Measurements from ENCODE around the gene GIGYF2. TPM values are rescaled to one million over a fixed set of nuclear protein-coding genes. Genes with fewer than 3 reads are reported as not detected.

The GIGYF2 gene
- total and polyA plus RNA-seq, 2 of the 13 experiments (the other 11 are each of a cell fraction or from before 2014, with no cell fraction given) = 44.9 to 73.5 TPM

DNA sequence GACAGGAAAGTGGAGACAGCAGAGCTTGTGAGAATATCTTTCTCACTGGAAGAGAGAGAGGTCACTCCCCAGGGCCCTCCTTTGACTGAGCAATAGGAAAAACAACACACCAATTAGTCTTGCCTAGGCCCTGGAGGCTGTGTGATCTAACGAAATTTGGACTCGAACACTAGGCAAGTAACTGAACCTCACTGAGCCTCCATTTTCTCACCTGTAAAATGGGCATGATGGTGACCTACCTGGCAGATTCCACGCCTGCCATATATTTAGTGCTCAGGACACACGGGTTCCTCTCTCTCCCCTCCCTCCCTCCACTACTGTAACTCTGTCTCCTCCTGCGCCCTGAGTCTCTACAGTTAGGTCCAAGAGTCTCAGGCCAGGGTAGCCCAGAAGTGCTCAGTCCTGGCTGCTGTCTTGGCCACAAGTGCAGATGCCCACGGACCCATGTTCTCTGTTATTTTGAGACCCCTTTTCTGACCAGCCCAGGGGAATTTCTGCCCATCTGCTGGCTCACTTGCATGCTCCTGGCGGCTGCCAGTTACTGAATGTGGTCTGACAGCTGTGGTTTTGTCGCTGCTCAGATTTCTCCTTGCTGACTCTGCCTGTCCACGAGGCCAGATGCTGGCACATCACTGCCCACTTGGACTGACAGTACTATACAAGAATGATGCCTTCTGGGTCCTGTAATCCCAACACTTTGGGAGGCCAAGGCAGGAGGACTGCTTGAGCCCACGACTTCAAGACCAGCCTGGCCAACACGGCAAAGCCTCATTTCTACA, 9.6 kb upstream of the GIGYF2 start:
- no TSS peak for BruUV-seq (replicated peaks)
- FAIRE-seq = no peak
- H3K79me2 ChIP-seq (ENCODE audit: insufficient read depth, low read length) = no peaks in the 10 kb centered on the region
- intact Hi-C loops (cut with micrococcal nuclease; ENCODE audit: unreplicated experiment) (no loop called here), in situ Hi-C loops (cut with HindIII; ENCODE audit: extremely low pct_ligation_motif_present, low pct_unique_long_range_greater_than_20kb) (no loop called here)
- 47% methylated on average over 11 of the region's 11 CpGs for WGBS (ENCODE audit: low lambda C conversion rate)
- H3K4me1 ChIP-seq (ENCODE audit: insufficient read depth, low read length) = no peaks in the 10 kb centered on the region; the same call in 1 of the 2 replicates
- no peak for ATAC-seq
- H3K27ac ChIP-seq (ENCODE audit: extremely low read length, insufficient read depth, low read length) = no peak overlapping the region
- no peak overlapping the region for H2AFZ ChIP-seq (ENCODE audit: low read length)
- H3K27me3 ChIP-seq (ENCODE audit: control insufficient read depth in 1 of 2, insufficient read depth in 2 of 2, low read length in 2 of 2) = peaks cover 0 to 3% of the 10 kb centered on the region in 2 experiments; a peak in 1 of 5 replicates
- H3K4me3 ChIP-seq (replicated peaks in 1 of 3; ENCODE audit: insufficient read depth in 1 of 3, low read depth in 2 of 3, low read length in 3 of 3) = no peak overlapping the region
- no peak for DNase-seq (ENCODE audit: low spot score)
- H4K20me1 ChIP-seq (ENCODE audit: insufficient read depth, low read length) = no peaks in the 10 kb centered on the region
- ChIA-PET POLR2A (no interaction called here), CTCF (ENCODE audit: low intra/inter-chr PET ratio, low total read pairs) (no interaction called here)
- H3K9ac ChIP-seq (ENCODE audit: insufficient read depth, low read depth, low read length) = no peak overlapping the region
- H3K4me2 ChIP-seq (ENCODE audit: low read depth, low read length) = no peak overlapping the region
- H3K9me3 ChIP-seq (ENCODE audit: low read length) = no peaks in the 10 kb centered on the region
- H3K36me3 ChIP-seq (replicated peaks in 1 of 2; ENCODE audit: control insufficient read depth in 1 of 2, insufficient read depth in 2 of 2, low read length in 2 of 2) = no peaks in the 10 kb centered on the region
- TF ChIP-seq BCLAF1 (IDR thresholded peaks at IDR 0.05) = no peak
- peak; percentile 77; the same call in 1 of the 2 replicates for TF ChIP-seq ZMYM3 (CRISPR knock-in tag; IDR thresholded peaks at IDR 0.05)
- peak; percentile 59; the same call in 1 of the 2 replicates for TF ChIP-seq ZNF205 (CRISPR knock-in tag; IDR thresholded peaks at IDR 0.05)
- TF ChIP-seq, protein P1, sequence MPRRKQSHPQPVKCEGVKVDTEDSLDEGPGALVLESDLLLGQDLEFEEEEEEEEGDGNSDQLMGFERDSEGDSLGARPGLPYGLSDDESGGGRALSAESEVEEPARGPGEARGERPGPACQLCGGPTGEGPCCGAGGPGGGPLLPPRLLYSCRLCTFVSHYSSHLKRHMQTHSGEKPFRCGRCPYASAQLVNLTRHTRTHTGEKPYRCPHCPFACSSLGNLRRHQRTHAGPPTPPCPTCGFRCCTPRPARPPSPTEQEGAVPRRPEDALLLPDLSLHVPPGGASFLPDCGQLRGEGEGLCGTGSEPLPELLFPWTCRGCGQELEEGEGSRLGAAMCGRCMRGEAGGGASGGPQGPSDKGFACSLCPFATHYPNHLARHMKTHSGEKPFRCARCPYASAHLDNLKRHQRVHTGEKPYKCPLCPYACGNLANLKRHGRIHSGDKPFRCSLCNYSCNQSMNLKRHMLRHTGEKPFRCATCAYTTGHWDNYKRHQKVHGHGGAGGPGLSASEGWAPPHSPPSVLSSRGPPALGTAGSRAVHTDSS (CRISPR knock-in tag; conservative IDR thresholded peaks at IDR 0.05) = no peak
- no peak for TF ChIP-seq MTF1 (CRISPR knock-in tag; IDR thresholded peaks at IDR 0.05)
- TF ChIP-seq CHD4 (IDR thresholded peaks at IDR 0.05; ENCODE audit: borderline replicate concordance, low read length) = peak; percentile 69; the same call in 1 of the 2 replicates
- 0 out of 2 replicates have a peak, but pooled peaks have one; percentile 26 for TF ChIP-seq KDM1A (CRISPR knock-in tag; IDR thresholded peaks at IDR 0.05)
- TF ChIP-seq, protein P2, sequence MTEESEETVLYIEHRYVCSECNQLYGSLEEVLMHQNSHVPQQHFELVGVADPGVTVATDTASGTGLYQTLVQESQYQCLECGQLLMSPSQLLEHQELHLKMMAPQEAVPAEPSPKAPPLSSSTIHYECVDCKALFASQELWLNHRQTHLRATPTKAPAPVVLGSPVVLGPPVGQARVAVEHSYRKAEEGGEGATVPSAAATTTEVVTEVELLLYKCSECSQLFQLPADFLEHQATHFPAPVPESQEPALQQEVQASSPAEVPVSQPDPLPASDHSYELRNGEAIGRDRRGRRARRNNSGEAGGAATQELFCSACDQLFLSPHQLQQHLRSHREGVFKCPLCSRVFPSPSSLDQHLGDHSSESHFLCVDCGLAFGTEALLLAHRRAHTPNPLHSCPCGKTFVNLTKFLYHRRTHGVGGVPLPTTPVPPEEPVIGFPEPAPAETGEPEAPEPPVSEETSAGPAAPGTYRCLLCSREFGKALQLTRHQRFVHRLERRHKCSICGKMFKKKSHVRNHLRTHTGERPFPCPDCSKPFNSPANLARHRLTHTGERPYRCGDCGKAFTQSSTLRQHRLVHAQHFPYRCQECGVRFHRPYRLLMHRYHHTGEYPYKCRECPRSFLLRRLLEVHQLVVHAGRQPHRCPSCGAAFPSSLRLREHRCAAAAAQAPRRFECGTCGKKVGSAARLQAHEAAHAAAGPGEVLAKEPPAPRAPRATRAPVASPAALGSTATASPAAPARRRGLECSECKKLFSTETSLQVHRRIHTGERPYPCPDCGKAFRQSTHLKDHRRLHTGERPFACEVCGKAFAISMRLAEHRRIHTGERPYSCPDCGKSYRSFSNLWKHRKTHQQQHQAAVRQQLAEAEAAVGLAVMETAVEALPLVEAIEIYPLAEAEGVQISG (CRISPR knock-in tag; IDR thresholded peaks at IDR 0.05) = no peak
- no peak for TF ChIP-seq ZFP82 (CRISPR knock-in tag; IDR thresholded peaks at IDR 0.05; ENCODE audit: borderline replicate concordance)
- no peak for TF ChIP-seq SAP130 (CRISPR knock-in tag; IDR thresholded peaks at IDR 0.05; ENCODE audit: low read depth)
- TF ChIP-seq ZNF30 (CRISPR knock-in tag; IDR thresholded peaks at IDR 0.05) = no peak
- no peak for TF ChIP-seq ZFP37 (CRISPR knock-in tag; IDR thresholded peaks at IDR 0.05; ENCODE audit: borderline replicate concordance)
- TF ChIP-seq SP140L (CRISPR knock-in tag; IDR thresholded peaks at IDR 0.05; ENCODE audit: borderline replicate concordance) = no peak
- peak; percentile 91 for TF ChIP-seq ZNF629 (CRISPR knock-in tag; conservative IDR thresholded peaks at IDR 0.05)
- TF ChIP-seq ZNF367 (CRISPR knock-in tag; IDR thresholded peaks at IDR 0.05; ENCODE audit: borderline replicate concordance) = no peak
- no peak for TF ChIP-seq POGK (CRISPR knock-in tag; conservative IDR thresholded peaks at IDR 0.05)
